Measurements from ENCODE around the gene SRXN1.

The SRXN1 gene

GRCh38 chr20:607476-607875 lies 45.5 kb downstream of the SRXN1 start:
- DNase-seq (ENCODE audit: low spot score) = no peak

GRCh38 chr20:605237-605636 lies 47.8 kb downstream of the SRXN1 start:
- DNase-seq (ENCODE audit: low spot score) = no peak

GRCh38 chr20:603116-603640 lies 49.8 kb downstream of the SRXN1 start:
- no peak for DNase-seq (ENCODE audit: low spot score)

GRCh38 chr20:602111-602970 lies 50.7 kb downstream of the SRXN1 start:
- no peak for DNase-seq (ENCODE audit: low spot score)

- DNase-seq (ENCODE audit: low spot score) = no peak
Observed at GRCh38 chr20:600736-601135, 52.3 kb downstream of the SRXN1 start.

GRCh38 chr20:600141-600540 lies 52.9 kb downstream of the SRXN1 start:
- DNase-seq (ENCODE audit: low spot score) = no peak

- no peak for DNase-seq (ENCODE audit: low spot score)
Observed at GRCh38 chr20:598133-598850, 54.7 kb downstream of the SRXN1 start.

- no peak for DNase-seq (ENCODE audit: low spot score)
Observed at GRCh38 chr20:597560-597959, 55.4 kb downstream of the SRXN1 start.
